ENCODE results near the gene DDIT3.
"Not testable (repeated sequence)": the region's sequence is repeated elsewhere in the genome, so short reads cannot be mapped to it uniquely, and the experiment has no call there.

Gene DDIT3, protein sequence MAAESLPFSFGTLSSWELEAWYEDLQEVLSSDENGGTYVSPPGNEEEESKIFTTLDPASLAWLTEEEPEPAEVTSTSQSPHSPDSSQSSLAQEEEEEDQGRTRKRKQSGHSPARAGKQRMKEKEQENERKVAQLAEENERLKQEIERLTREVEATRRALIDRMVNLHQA

GRCh38 chr12:57520053-57520818 lies at the start of gene DDIT3:
Gene DDIT3, minus strand, starts transcription at chr12:57520514. Its CDS starts 3,108 bp downstream, at chr12:57517406.
- peak; percentile 99 for DNase-seq (ENCODE audit: low read depth)

DNA sequence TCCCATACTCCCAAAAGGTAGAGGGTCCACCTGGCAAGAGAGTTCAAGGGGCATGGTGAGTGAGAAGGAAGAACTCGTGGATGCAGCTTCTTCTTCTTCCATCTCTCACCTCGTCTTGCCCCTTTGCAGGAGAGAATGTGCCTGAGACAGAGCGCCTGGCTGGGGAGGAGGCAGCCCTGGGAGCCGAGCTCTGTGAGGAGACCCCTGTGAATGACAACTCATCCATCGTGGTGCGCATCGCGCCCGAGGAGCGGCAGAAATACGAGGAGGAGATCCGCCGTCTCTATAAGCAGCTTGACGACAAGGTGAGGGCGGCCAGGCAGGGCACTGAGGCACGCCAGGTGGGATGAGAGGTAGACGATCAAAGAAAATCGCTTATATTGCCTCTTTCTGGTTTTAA lies 49.5 kb upstream of the DDIT3 start:
- DNase-seq (ENCODE audit: low read depth): no peak

- no peak for DNase-seq (ENCODE audit: low read depth)
Observed at GRCh38 chr12:57568838-57569237, 48.5 kb upstream of the DDIT3 start.

DNA sequence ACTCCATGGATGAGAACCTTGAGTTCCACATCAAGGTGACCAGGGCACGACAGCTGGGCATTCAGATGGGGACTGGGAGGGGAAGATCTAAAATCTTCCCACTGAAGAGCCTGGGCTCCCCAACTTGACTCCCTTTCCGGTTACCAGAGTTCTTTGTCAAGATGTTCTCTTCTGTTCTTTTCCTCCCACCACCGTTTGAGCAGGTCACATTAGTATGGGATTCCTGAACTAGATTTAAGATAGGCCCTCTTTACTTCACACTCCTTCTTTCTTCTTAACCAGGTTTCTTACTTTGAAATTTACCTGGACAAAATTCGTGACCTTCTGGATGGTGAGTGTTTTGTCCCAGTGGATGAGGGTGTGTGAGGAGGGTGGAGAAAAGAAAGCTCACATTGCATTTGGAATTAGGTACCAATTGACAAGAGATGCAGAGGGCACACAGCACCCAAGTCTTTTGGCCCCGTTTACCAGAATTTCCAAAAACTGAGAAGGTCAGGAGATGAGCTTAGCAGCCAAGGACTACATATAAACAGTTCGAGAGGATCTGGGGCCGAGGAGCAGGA lies 43.9 kb upstream of the DDIT3 start:
- DNase-seq (ENCODE audit: low read depth): no peak

DNA sequence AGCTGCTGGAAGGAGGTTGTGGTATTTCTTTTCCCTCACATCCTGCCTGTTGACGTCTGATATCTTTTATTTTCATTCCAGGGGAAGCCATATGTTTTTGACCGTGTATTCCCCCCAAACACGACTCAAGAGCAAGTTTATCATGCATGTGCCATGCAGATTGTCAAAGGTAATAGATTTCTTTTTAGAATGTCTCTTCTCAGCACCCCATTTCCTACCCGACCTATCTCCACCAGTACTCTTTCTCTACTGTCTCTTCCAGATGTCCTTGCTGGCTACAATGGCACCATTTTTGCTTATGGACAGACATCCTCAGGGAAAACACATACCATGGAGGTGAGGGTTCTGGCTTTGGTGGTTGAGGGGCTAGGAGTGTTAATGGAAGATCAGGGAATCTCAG lies 43.0 kb upstream of the DDIT3 start:
- no peak for DNase-seq (ENCODE audit: low read depth)

- not testable (repeated sequence) for DNase-seq (ENCODE audit: low read depth)
Observed at GRCh38 chr12:57561117-57561516, 40.8 kb upstream of the DDIT3 start.

GRCh38 chr12:57560516-57560915 lies 40.2 kb upstream of the DDIT3 start:
- no peak for DNase-seq (ENCODE audit: low read depth)

DNA sequence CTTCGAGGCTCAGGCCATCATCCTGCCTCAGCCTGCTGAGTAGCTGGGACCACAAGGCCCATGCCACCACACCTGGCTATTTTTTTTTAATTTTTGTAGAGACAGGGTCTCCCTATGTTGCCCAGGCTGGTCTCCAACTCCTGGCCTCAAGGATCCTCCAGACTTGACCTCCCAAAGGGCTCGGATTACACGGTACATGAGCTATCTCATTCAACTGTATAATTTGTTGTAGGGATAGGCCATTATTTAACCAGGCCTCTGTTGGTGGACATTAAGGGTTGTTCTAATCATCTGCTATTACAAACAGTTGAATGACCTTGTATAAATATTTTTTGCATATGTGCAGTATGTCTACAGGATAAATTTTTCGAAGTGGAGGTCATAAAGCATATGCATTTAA lies 38.5 kb upstream of the DDIT3 start:
- DNase-seq (ENCODE audit: low read depth): no peak

- DNase-seq (ENCODE audit: low read depth): no peak
Observed at GRCh38 chr12:57554897-57555296, 34.6 kb upstream of the DDIT3 start.

DNA sequence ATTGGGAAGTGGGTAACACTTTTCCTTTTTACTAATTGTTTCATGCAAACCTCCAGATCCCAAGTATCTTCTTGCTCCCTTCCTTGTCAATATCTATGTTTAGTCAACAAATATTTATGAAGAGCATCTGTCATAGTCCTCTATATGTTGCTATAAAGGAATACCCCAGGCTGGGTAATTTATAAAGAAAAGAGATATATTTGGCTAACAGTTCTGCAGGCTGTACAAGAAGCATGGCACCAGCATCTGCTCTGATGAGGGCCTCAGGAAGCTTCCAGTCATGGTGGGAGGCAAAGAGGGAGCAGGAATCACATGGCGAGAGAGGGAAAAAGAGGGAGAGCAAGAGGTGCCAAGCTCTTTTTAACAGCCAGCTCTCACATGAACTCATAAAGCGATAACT lies 34.1 kb upstream of the DDIT3 start:
- no peak for DNase-seq (ENCODE audit: low read depth)

GRCh38 chr12:57553343-57554202 lies 33.3 kb upstream of the DDIT3 start:
- DNase-seq (ENCODE audit: low read depth): no peak

GRCh38 chr12:57552835-57553313 lies 32.6 kb upstream of the DDIT3 start:
- no peak for DNase-seq (ENCODE audit: low read depth)

DNA sequence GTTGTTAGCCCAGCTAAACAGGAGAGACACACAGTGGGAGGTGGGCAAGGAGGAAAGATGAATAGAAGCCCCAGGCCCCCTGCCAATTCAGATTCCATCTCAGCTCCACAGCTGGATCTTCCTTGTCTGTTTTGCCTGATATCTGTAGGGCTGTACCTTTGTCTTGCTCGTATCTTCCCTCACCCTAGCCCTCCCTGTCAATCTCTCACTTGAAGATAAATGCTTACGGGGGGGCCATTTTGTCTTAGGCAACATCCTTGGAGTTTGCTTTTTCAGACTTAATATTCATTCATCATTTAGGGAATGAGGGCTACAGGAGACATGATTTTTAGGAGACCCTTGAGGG lies 32.0 kb upstream of the DDIT3 start:
- no peak for DNase-seq (ENCODE audit: low read depth)

GRCh38 chr12:57551637-57552305 lies 31.5 kb upstream of the DDIT3 start:
- DNase-seq (ENCODE audit: low read depth): no peak

GRCh38 chr12:57550641-57551549 lies 30.6 kb upstream of the DDIT3 start:
- no peak for DNase-seq (ENCODE audit: low read depth)

- DNase-seq (ENCODE audit: low read depth): peak; percentile 64
Observed at GRCh38 chr12:57549909-57550640, 29.8 kb upstream of the DDIT3 start, which contains the start of gene KIF5A. Gene KIF5A, plus strand, starts transcription at chr12:57550044. Its CDS starts 228 bp downstream, at chr12:57550272.

GRCh38 chr12:57549203-57549908 lies 29.0 kb upstream of the DDIT3 start:
- no peak for DNase-seq (ENCODE audit: low read depth)

DNA sequence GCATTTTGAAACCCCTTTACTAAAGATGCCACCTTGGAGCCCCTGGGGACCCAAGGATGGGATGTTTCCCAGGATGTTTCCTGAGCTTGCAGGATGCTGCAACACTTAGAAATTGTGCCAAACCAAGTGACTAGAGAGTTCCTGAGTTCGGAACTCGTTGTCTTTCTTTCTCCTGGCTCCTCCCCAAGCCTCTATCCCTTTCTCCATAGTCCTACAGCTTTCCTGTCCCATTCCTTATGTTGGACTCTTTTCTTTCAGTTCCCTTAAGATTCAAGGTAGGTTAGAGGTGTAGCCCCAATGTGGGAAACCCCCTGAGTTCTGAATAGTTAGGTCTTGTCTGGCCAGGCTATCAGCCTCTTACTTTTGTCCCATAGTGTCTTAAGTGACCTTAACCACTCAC lies 28.2 kb upstream of the DDIT3 start:
- no peak for DNase-seq (ENCODE audit: low read depth)

- no peak for DNase-seq (ENCODE audit: low read depth)
Observed at GRCh38 chr12:57548013-57548315, 27.6 kb upstream of the DDIT3 start.

All from activated T-cell treated with anti-CD3 and anti-CD28 coated beads for 48 hours (primary cell).